C4-2B (cell line): Measurements from ENCODE around the gene TGFA.

ENCODE experiments used
- H3K27ac ChIP-seq: fragments of 450-650 bp; 2 replicates; pipeline ENCODE4 v1.5.1; 2017
- ZFX ChIP-seq: fragments of 450-650 bp; IDR thresholded peaks from 2 replicates; pipeline ENCODE4 v1.6.1; 2017
- TF ChIP-seq, protein P1 (sequence below): fragments of 450-650 bp; conservative IDR thresholded peaks from 2 replicates; pipeline ENCODE4 v1.5.1; 2017; ENCODE audit warnings: mild to moderate bottlenecking

TGFA gene

DNA sequence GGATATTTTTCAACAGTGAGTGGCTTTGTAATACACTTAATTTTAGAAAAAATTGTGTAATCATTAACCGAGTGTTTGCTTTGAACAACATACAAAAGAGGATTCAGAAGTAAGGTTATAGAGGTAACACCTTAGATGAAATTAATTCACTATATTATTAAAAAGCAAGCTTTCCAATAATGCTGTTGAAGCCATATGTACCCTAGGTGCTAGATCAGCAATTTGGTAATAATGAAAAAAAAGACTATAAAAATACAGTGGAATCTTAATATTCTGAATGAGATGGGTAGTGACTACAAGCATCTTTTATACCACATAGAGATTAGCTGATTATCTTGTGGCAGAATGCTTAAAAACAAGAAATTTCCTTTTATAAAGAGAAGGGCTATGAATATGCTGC, 136.6 kb downstream of the TGFA start:
- TF ChIP-seq ZFX: no peak
- TF ChIP-seq, protein P1, sequence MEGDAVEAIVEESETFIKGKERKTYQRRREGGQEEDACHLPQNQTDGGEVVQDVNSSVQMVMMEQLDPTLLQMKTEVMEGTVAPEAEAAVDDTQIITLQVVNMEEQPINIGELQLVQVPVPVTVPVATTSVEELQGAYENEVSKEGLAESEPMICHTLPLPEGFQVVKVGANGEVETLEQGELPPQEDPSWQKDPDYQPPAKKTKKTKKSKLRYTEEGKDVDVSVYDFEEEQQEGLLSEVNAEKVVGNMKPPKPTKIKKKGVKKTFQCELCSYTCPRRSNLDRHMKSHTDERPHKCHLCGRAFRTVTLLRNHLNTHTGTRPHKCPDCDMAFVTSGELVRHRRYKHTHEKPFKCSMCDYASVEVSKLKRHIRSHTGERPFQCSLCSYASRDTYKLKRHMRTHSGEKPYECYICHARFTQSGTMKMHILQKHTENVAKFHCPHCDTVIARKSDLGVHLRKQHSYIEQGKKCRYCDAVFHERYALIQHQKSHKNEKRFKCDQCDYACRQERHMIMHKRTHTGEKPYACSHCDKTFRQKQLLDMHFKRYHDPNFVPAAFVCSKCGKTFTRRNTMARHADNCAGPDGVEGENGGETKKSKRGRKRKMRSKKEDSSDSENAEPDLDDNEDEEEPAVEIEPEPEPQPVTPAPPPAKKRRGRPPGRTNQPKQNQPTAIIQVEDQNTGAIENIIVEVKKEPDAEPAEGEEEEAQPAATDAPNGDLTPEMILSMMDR: no peak
- no peak overlapping the region for H3K27ac ChIP-seq

DNA sequence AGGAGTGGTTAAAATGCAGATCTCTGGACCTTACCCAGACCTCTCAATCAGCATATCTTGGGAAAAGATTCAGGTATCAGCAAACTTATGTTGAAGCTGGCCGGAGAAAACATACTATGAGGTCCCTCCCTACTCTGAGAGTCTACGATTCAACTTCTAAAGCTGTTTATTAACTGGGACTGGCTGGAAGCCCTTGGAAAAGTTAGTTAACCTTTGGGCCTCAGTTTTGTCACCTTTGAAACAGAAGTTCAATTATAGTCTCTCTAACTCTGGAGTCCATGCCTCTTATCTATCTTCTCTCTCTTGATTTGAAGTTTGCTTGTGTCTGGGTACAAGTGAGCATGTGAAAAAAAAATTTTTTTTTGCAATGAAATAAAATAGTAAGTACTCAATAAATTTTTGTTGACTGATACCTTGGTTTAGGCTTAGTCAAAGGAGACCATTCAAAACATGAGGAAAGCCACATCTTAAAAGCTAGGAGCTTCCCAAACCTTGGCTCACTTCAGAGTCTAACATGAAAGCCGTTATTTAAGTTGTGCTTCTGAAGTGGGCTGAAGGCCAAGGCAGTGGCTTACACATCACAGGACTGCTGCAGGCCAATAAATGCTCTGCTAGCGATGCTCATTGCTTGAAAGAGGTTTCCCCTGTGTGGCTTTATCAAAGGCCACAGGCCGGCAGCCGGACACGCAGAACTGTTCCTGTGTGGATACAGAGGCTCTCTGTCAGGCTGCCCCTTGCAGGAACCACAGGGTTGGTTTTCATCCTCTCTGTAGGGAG, 141.1 kb downstream of the TGFA start:
- TF ChIP-seq, protein P1: no peak
- no peak for TF ChIP-seq ZFX
- no peak overlapping the region for H3K27ac ChIP-seq

DNA sequence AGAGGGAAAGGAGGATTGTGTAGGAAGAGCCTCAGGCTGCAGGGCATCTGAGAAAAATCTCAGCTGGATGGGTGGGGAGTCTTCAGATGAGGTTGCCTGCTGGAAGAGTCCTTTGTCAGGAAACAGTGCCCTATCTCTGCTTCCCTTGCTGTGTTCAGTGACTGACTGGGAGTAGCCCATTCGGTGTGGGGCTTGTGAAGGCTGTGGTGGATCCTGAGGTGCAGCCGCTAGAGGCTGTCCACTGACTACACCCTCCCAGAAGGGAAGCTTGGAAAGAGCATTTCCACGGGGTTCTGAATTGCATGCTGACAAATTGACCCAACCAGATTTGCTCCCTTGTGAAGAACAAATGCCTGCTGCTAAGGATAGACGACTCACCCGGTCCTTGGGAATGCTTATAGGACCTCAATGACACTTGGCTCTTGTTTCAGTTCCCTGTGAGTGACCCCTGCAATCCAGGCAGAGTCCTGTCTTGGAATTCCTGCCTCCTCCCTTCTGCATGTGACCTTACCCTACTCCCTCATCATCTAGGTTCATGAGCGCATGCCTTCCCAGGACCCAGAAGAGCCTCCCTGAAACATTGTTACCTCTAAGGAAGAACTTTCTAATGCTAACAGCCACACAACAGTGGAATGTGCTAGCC, 142.0 kb downstream of the TGFA start:
- TF ChIP-seq ZFX: no peak
- TF ChIP-seq, protein P1: no peak
- no peak overlapping the region for H3K27ac ChIP-seq

DNA sequence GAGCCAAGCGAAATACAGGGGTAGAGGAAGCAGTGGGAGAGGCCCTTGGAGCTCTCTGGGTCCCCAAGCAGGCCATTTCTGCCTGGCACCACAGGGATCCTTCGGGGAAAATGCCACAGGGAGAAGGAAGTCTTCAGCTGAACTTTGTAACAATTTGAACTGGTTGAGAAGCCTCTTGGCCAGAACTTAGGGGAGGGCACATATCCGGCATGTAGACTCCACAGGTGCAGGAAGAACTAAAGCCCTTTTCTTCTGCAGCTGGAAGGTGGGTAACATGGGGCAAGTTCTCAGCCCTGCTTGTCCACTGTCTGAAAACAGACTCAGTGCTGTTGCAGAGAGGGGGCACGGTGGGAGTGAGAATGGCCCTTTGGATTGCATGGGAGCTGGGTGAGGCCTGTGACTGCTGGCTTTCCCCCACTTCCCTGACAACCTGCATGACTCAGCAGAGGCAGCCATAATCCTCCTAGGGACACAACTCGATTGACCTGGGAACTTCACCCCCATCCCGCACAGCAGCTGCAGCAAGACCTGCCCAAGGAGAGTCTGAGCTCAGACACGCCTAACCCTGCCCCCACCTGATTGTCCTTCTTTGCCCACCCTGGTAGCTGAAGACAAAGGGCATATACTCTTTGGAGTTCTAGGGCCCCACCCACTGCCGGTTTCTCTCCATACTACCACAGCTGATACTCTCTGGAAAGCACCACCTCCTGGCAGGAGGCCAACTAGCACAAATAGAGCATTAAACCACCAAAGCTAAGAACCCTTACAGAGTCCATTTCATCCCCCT, 150.2 kb downstream of the TGFA start:
- H3K27ac ChIP-seq: no peak overlapping the region
- TF ChIP-seq ZFX: no peak
- TF ChIP-seq, protein P1: no peak

DNA sequence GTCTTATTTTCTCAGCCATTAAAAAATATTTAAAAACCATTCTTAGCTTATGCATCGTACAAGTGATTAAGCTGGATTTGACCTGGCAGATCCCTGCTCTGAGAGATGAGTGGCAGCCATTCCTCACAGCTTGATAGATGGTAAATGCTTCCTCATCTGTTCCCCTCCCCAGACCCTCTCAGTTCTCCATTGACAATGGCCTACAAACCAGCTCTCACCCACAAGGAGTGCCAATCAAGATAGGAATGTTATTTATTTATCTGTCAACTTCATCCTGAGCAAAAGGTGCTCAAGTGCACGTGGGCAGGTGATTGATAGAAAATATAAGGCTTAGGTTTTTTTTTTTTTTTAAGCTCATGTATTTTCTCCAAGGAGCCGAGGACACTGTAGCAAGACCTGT, 153.1 kb downstream of the TGFA start:
- TF ChIP-seq, protein P1: no peak
- no peak for TF ChIP-seq ZFX
- H3K27ac ChIP-seq: no peak overlapping the region

DNA sequence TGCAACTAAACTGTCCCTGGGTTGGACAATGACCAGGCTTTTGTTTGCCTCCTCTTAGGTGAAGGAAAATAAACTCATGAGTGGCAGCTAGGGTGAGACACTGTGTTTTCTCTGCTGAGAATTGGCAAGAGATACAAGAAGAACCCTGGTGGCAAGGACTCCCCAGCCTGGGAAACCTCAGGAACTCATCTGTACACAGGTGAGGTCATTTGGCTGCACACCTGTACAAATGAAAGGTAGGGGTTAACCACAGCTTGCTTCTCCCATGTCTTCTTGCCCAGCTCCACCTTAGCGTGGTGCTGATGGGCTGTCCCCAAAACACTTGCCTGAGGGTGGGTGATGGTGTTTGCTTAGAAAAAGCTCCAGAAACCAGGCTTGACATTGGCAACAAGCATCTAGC, 154.6 kb downstream of the TGFA start:
- no peak for TF ChIP-seq ZFX
- TF ChIP-seq, protein P1: no peak
- H3K27ac ChIP-seq: no peak overlapping the region
